ENCODE data around the gene KCNQ1.

The KCNQ1 gene

DNA sequence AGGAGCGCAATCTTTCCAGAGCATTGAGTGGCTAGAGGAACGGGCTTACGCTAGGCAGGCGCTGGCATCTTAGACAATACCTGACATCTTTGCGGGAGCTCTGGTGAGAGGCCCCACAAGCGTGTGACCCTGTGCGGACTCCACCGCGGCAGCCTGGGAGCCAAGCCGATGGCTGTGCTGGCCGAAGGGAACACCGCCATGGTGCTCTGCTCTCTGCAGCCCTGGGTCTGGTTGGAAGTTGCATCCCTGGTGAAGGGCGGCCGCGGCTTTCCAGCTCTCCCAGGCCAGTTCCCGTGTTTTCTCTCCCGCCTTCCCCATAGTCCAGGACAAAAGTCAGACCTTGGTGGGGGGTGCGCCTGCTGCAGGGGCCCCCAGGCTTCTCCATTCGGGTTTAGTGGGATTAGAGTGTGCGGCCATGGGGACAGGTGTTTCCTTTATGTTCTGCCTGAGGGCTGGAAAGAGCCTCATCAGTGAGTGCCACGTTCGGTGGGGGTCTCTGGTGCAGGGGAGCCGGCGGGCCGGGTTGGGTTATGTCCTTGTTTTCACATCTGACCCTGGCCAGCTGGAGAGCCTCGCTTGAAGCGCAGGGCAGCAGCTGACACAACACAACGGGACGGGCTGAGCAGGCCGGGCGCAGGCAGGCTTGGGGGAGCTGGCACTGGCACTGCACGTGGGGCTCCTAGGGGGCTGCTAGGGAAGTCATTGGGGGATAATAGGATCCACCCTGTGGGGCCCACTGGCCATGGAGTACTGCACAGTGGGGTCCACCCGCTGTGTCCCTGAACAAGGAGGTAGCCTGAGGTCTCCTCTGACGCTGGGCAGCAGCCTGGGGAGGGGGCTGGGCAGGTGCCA lies 94.8 kb downstream of the KCNQ1 start:
- peak; percentile 24 for DNase-seq

DNA sequence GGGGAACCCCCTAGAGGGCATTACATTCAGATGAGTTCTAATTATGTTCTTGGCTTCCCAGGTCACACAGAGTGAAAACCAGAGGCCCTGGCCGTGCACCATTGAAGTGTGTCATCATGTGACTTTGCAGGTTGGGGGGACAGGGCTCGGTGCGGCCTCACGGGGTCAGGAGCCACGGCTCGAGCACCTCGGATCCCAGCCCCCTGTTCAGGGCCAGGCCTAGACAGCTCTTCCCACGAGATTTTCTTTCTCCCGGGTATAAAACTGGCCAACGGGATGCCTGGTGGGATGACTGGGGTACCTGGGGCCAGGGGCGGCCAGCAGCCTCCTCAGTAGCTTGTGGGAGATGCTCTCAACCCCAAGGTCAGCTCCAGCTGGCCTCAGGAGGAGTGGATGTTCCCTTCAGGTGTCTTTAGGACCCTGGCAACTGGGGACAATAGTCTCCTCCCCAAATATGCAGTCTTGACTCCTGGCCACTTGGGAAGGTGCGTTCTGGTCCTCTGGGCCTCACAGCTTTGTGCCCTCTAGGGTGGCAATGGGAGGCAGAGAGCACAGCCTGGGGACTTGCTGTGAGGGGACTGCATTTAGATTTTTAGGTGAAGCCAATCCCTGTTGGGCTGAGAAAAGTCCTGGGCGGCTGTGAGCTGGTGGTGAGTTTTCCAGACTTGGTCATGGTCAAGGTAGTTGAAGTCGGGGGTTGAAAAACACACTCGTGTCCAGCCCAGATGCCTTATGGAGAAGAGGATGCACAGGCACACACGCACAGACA lies 95.6 kb downstream of the KCNQ1 start:
- DNase-seq = no peak

DNA sequence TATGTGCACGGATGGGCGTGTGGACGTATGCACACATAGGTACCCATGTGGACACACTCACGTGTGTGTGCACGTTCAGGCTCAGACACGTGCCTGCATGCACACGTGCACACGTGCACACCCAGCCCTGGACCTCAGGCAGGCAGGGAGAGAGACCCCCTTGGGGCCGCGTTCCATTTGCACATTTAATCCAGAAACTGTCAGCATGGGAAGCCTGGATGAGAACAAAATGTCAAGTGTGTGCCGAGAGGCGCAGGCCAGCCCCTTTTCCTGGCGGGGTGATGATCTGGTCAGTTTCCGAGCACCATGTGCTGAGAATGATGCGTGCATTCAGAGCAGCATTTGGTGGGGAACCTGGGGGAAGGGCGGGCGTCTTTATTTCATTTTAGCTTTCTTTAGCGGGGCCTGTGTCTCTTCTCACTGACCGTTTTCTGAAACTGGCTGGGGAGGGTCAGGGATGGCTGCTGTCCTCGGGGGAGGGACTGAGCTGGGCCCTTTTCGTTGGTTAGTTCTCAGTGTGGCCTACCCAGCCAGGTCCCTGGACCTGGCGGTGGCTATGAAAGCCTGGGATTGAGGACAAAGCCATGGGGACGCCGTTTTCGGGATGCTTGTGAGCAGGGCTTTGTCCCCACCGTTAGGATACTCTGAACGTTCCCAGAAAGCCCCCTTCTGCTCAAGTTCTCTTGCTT lies 96.3 kb downstream of the KCNQ1 start:
- DNase-seq = no peak

DNA sequence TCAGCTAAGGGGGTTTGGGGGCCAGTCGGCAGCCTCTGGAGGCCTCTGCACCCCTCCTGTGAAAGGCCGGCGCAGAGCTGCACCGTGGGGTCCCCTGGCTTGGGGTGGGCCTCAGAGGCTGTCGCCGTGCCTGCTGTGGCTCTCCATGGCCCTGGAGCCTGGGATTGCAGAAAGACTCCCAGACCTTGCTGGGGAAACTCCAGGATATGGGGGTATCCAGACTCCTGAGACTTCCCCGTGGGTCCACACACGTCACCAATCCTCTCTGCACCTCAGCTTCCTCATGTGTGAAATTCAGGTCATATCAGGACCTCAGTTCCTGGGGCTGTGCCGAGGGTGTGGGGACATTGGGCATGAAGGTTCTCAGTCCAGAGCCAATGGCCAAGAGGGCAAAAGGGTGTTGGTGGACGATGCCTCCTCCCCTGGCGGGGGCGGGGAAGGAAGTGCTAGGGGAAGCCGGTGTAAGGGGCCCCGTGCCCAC lies 97.1 kb downstream of the KCNQ1 start:
- DNase-seq = no peak

DNA sequence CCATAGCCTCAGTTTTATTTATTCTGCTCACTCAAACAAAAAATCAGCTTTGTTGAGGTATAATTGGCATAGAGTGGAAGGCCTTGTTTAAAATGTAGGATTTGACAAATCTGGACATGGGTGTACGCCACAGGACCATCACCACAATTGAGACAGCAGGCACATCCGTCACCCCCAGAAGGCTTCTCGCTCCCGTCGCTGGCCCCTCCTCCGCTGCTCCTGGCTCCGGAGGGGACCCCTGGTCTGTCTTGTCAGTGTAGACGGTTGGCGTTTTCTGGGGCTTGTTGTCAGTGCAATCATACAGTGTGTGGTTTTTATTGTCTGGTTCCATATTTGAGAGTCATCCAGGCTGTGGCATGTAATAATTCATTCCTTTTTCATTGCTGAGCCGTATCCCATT lies 97.6 kb downstream of the KCNQ1 start:
- no peak for DNase-seq

DNA sequence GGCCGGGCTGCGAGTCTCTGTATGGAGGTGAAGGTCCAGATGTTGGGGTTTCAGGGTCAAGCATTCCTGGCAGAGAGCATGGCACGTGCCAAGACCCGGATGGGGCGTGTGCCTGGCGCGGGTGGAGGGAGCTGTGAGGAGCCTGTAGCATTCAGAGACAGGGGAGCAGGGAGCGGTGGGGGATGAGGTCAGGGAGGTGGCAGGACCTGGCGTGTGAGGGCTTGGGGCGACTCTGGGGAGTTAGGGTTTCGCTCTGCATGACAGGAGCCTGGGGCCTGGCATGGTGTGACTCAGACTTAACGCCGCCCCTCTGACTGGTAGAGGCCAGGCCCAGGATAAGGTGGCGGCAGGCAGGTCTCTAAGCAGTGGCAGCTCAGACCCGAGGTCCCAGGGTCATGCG lies 103.0 kb downstream of the KCNQ1 start:
- DNase-seq = no peak

DNA sequence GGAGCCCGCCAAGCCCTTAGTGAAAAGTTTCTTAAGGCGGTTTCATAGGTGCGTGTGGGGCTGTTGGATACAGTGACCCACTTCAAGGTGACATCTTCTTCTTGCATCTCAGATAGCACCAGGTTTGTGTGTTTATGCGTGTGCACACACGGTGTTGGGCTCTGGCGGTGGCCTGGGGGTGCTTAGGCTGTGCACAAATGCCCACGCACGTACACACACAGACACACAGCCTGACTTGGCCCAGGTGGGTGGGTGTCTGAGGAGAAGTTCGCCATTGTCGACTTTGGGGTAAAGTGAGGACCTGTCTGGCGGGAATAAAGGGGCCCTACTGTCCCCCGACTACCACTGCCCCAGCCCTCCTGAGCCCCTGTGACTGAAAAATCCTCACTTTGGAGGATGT lies 103.8 kb downstream of the KCNQ1 start:
- no peak for DNase-seq

DNA sequence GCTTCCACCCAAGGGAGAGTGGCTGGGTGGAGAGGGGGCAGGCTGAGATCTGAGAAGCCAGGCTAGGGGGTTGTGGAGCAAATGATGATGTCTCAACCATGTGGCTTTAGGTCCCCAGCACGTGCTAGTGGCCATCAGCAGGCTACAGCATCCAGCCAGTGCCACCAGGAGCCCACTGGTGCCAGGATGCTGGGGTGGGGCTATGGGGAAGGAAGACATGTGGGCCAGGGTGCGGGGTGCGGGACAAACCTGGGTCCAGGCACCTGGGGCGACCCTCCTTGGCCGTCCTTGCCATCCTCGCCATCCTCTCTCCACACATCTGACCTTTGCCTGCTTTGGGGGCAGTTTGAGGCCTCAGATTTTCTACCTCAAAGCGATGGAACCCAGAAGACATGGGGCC lies 104.3 kb downstream of the KCNQ1 start:
- DNase-seq = no peak

DNA sequence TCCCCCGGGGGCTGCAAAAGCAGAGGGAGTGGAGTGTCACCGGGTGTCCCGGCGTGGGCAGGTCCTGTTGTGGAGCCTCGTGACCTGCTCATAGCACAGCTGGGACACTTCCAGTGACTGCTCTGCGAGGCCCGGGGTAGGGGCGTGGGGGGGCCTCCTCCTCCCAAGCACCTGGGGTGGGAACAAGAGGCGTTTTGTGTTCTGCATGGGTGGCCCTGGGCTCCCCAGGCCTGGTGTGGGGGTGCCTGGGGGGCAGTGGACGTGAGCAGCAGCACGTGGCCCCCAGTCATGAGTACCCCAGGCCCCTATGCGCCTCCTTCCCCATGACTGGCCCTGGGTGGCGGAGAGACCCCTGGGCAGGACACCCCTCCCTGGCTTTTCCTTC lies 104.7 kb downstream of the KCNQ1 start:
- no peak for DNase-seq

DNA sequence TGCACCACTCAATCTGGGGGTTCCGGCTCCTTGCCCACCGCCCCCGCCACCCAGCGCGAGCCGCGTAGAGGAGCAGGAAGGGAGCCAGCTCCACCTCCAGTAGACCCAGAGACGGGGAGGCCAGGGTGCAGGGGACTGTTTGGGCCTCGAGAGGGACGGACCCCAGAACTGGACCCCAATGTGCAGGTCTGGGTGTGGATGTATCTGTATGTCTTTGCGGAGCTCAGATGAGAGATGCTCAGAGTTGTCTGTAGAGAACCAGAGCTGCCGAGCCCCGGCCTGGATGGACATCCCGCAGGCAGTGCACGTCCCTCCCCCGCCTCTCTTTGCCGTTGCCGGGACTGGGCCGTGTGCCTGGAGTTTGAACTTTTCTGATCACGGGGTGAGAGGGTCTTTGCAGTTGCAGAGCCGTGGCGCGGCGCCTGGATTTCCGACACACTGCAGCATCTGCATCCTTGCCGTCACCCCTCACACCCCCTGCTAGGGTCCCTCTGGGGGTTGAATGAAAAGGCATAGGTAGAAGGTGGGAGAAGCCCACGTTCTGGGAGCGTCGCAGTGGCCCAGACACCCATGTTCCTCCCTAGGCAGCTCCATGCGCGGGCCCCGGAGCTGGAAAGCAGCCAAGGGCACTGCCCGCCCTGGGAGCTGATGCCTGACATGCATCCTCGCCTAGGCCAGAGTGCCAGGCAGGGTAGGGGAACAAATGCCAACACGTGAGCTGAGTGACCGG lies 105.2 kb downstream of the KCNQ1 start:
- no peak for DNase-seq

DNA sequence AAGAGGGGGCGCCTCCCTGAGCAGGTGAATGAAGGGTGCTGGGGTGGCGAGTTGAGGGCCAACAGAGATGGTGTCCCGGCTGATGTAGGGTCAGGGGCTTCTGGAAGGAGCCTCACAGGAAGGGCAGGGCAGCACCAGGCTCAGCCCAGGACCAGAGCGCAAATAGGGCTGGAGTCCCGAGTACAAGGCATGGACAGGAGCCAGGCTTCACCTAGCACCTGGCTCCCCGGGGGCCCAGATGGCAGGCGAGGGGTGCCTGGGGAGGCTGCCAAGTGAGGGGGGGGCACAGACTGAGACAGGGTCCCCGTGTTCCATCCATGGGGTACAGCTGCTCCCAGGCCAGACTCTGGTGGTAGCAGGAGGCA lies 105.8 kb downstream of the KCNQ1 start:
- no peak for DNase-seq

DNA sequence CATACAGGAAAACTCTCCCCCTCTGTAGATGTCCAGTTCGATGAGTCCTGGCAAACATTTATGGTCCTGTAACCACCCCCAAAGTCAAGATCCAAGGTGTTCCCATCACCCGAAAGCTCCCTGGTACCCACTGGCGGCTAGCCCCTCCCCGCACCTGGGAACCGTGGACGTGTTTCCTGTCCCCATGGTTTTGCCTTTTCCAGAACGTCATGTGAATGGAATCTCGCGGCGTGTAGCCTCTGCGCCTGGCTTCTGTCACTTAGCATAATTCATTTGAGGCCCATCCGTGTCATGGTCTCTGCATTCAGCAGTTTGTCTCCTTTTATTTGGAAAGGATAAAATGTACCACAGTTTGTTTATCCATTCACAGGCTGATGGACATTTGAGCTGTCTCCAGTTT lies 106.3 kb downstream of the KCNQ1 start:
- no peak for DNase-seq

DNA sequence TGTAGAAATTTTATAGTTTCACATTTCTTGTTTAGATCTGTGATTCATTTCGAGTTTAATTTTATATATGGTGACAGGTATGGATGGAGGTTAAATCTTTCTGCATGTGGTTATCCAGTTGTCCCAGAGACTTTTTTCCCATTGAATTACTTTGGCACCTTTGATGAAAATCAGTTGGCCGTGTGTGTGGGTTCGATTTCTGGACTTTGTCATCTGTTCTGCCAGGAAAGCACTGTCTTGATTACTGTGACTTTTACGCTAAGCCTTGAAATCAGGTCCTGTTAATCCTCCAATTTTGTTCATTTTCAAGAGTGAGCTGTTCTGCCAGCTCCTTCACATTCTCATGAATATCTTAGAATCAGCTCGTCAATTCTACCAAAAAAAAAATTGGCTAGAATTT lies 107.4 kb downstream of the KCNQ1 start:
- DNase-seq = no peak

DNA sequence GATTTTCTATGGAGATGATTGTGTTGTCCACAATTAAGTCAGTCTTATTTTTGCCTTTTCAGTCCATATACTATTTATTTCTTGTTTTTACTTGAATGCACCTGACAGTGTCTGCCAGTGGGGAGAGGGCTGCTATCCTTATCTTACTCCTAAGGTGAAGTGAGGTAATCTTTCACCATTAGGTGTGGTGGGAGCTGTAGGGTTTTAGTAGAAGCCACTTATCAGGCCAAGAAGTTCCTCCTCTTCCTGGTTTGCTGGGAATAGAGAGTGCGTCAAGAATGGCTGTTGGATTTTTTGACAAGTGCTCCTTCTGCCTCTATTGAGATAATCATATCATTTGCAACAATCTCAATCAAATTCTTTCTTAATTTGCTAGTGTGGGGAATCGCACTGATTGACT lies 108.4 kb downstream of the KCNQ1 start:
- DNase-seq = no peak

DNA sequence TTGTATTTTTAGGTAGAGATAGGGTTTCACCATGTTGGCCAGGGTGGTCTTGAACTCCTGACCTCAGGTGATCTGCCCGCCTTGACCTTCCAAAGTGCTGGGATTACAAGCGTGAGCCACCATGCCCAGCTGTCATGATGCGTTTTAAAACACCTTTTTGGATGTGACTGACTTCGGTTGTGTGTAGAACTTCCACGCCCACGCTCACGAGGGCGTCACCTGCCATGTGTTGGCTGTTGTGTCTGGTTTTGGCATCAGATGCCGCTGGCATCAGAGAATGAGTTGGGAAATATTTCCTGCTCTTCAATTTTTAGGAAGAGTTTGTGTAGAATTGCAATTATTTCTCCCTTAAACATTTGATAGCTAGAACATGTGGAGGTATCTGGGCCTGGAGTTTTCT lies 109.1 kb downstream of the KCNQ1 start:
- DNase-seq = no peak

DNA sequence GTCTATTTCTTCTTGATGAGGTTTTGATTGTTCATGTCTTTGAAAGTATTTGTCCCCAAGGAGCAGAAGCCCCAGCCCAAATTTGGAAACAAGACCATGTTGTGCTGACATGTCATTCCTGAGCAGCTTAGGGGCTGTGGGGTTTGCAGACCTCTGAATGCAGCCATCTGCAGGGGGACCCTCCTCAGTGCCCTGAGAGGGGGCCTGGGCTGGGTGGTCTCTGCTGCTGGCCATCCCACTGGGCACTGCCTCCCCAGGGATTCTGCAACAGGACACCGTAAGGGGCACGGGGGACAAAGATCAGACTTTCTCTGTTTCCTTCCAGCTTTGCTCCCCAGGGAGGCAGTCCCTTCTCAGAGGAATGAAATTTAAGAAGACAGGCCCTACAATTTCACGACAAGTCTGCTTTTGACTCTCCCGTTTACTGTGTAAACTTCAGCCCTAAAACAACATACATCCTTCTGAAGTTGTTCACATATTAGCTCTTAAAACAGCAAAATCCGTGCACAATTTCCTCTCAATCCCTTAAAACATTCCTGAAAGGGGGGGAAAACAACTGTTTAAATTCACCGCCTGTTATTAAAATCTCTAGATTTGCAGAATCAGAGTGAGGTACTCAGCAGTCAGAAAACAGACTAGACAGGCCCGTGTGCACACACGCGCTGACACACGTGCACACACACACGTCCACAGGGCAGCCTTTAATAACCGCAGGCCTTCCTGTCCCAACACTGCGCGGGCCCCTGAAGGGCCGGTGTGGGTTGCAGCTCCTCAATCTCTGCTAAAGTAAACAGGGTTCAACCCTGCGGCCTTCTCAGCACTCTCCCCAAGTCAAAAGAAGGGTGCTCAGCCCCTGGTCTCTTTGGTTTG lies 109.8 kb downstream of the KCNQ1 start:
- no peak for DNase-seq

DNA sequence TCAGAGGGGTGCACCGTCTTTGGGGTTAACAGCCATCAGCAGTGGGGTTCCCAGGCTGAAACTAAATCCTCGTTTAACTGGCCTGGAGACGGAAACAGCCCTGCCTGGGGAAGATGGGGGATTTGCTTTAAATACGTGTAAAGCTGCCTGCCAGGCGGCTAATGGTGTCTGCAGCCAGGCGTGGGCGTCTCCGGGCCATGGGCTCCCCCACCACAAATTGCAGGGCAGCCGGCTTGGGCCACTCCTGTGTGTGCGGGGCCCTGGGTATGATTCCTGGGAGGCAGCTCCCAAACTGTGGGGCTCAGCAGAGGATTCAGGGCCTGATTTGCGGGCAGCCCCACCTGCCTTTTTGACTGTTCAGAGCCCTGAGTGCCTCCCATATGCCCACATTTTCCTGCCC lies 110.5 kb downstream of the KCNQ1 start:
- DNase-seq = no peak

DNA sequence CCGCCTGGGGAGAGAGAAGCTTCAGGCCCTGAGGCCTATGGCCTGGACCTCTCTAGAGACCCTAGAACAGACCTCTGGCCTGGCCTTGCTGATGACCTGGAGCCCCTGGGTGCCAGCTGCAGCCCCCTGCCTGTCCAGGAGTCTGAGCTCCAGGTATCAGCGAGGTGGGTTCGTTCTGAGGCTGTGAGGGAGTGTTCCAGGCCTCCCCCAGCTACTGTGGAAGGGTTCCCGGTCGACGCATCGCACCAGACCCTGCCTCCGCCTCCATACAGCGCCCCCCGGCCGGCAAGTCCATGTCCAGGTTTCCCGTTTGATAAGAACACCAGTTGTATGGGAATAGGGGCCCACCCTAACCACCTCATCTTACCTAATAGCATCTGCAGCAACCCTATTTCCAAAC lies 111.1 kb downstream of the KCNQ1 start:
- no peak for DNase-seq

DNA sequence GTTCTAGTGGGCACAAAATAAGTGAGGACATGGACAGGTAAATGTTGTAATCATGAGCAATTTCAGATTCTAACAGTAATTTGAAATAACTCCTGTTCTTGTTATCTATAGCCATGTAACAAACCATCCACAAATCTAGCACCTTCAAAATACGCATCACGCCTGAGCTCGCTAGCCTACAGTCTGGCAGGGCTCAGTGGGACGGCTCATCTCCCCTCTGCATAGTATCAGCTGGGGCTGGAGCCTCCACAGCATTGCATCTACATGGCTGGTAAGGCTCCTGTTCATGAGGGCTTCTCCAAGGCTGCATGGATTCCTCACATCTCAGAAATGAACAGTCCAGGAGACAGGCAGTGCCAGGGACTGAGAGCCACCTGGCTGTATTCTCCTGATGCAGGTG lies 112.6 kb downstream of the KCNQ1 start:
- DNase-seq = no peak

DNA sequence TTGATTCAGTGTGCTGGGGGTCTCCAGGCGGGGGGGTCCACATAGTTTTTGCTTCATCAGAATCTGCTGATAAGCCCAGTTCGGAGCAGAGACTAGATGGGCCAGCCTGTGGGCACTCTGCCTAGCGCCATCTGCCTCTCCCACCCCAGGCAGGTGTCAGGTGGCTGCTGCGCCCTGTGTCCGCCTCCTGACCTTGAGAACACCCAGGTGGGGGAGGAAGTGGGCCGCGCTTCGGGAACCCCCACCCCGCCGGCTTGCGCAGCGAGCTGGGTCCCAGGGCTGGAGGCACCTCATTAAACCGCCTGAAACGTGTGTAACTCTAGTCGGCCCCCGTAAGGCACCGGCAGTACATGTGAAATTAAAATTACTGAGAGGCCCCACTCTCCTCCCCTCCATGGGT lies 113.6 kb downstream of the KCNQ1 start:
- no peak for DNase-seq

DNA sequence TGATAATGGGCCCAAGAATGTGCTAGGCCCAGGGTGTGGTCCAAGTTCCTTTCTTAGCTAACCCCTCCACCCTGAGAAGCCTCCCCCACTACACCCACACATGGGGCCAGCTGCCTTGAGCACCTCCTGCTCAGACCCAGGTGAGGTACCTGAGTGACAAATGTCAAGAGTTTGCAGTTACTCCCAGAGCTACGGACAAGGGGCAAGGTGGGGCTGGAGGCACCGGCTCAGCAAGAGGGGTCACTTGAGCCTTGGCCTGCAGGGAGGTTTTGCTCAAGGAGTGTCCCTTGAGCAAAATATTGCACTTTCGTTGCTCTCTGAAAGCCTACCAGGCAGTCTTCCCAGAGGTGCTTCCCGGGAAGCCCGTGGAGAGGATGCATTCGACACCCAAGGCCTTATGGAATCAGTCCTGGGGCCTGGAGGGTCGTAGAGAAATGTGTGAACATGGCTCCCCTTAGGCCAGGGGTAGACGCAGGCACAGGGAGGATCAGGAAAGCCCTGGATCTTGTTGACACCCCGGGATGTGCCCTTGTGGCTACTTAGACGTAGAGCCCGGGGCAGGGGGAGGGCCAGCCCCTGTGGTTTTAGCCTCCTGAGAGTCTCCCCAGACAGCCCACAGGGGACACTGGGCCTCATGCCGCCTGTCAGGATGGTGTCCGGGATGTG lies 114.2 kb downstream of the KCNQ1 start:
- no peak for DNase-seq
